CD4-positive, alpha-beta T cell treated with Interleukin-4 for 4 hours (primary cell): Measurements from ENCODE around the gene IFIT1.
"Not testable (repeated sequence)": the region's sequence is repeated elsewhere in the genome, so short reads cannot be mapped to it uniquely, and the experiment has no call there.

ENCODE experiments used
- DNase-seq: peaks from one replicate; pipeline ENCODE4 v3.0.0-alpha.2; 2020

The IFIT1 gene

GRCh38 chr10:89403043-89403442 is 10.6 kb downstream of the IFIT1 start:
- DNase-seq: no peak

- no peak for DNase-seq
These were observed 12.0 kb downstream of the IFIT1 start for GRCh38 chr10:89404104-89405047.

GRCh38 chr10:89406178-89406577 is 13.8 kb downstream of the IFIT1 start:
- DNase-seq: not testable (repeated sequence)

GRCh38 chr10:89407792-89408191 is 15.4 kb downstream of the IFIT1 start:
- DNase-seq: not testable (repeated sequence)

- not testable (repeated sequence) for DNase-seq
These were observed 16.9 kb downstream of the IFIT1 start for GRCh38 chr10:89409282-89409681.

DNA sequence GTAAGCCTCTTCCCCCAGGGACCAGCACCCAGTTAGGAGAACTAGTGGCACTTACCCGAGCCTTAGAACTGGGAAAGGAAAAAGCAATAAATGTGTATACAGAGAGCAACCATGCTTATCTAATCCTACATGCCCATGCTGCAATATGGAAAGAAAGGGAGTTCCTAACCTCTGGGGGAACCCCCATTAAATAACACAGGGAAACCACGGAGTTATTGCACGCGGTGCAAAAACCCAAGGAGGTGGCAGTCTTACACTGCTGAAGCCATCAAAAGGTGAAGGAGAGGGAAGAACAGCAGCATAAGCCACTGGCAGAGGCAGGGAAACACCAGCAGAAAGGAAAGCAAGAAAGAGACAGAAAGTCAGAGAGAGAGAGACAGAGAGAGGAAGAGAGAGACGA is 18.1 kb downstream of the IFIT1 start:
- DNase-seq: not testable (repeated sequence)

DNA sequence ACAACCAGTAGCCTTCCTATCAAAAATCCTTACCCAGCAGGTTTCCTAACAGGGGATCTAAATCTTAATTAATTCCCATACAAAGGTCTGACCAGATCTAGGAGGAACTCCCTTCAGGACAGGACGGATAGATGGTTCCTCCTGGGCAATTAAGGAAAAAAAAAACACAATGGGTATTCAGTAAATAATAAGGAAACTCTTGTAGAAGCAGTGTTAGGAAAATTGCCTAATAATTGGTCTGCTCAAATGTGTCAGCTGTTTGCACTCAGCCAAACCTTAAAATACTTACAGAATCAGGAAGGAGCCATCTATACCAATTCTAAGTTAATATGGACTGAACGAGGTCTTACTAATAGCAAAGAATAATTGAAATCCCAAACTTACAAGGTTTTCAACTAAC is 18.7 kb downstream of the IFIT1 start:
- DNase-seq: not testable (repeated sequence)

GRCh38 chr10:89412276-89412675 is 19.9 kb downstream of the IFIT1 start:
- peak; percentile 42 for DNase-seq

DNA sequence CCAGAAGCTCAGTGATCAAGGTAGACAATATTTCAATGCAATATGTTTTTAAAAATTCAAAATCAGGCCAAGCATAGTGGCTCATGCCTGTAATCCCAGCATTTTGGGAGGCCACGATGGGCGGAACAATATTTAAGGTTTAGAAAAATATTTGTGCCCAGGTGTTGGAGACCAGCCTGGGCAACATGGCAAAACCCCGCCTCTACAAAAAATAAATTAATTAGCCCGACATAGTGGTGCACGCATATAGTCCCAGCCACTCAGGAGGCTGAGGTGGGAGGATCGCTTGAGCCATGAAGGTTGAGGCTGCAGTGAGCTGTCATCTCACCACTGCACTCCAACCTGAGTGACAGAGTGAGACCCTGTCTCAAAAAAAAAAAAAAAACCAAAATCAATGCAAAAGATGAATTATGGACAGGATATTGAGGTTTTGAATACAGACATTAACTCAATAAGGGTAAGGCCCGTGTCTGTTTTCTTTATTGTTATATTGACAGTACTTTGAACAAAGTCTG is 21.0 kb downstream of the IFIT1 start:
- DNase-seq: no peak

DNA sequence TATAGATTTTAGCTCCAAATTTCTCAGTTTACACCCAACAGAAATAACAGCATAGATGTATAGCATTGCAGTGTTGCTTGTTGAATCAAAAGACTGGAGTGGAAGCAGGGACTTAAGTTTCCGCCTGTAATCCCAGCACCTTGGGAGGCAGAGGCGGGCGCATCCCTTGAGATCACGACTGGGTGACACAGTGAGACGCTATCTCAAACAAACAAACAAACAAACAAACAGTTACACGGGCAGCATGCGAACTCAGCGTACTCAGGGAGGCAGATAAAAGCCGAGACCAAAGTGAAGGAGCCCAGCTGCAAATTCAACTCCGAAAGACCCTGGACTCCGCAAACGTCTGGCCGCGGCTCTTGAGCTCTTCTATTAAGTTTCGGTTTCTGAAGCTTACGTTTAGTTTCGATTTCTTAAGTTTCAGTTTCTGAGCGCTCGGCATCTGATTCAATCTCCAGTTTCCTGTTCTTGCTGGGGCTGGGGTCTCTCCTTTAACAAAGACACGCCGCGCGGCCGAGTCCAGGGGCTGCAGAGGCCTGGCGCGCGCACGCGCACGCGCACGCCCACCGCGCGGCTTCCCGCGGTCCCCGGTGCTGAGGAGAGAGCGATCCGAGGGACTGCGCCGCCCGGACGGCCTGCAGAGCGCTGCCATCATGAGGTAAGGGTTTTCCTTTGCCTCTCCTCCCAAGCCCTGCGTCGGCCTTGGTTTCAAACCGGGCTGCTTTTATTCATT is 21.9 kb downstream of the IFIT1 start, which contains the start of gene IFIT5:
Gene IFIT5 (plus strand): TSS at position 423 of the 733 bp plus-strand sequence. CDS start 231 bp downstream, at position 654.
- DNase-seq: peak; percentile 70

DNA sequence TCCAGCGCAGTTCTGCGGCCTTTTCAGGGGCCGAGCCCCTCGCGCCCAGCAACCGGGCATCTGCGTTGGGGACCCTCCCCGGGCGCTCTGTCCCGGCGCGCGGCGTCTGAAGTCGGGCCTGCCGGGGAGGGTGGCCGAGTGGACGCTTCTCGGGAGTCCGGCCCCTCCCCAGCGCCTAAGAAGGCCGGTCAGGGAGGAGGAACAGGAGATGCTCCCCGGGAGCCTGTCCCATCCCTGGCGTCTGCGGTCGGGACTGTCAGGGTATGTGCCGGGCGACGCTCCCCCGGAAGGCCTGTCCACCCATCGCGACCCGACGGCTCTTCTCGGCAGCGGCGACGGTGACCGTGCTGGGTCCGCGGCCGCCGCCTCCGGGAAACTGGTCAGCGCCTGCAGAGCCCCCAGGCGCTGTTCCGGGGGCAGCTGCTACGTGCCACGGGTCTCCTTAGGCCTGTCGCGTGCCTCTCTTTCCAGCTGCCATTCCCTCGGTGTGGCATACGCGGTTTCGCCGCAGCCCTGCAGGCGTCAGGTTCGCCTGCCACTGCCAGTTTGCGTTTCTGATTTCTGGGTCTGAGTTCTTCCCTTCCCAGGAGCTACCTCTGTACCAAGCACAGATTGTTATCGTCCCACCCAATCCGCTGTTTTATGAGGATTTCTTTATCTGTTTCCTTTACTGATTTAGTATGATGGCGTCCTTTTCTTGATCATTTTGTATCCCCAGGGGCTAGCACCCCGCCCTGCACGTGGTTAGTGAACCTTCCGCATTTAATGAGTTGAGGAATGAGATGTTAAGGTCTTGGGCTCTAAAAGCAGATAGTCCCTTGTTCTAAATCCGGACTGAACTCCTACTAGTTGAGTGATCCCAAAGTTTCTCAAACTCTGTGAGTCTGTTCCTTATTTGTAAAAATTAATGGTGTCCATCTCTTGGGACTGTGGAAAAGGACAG is 22.7 kb downstream of the IFIT1 start:
- peak; percentile 35 for DNase-seq

- DNase-seq: no peak
These were observed 24.0 kb downstream of the IFIT1 start for GRCh38 chr10:89416465-89416864.

- peak; percentile 31 for DNase-seq
These were observed 27.1 kb downstream of the IFIT1 start for GRCh38 chr10:89419548-89419947.

GRCh38 chr10:89421018-89421476 is 28.6 kb downstream of the IFIT1 start:
- DNase-seq: no peak

DNA sequence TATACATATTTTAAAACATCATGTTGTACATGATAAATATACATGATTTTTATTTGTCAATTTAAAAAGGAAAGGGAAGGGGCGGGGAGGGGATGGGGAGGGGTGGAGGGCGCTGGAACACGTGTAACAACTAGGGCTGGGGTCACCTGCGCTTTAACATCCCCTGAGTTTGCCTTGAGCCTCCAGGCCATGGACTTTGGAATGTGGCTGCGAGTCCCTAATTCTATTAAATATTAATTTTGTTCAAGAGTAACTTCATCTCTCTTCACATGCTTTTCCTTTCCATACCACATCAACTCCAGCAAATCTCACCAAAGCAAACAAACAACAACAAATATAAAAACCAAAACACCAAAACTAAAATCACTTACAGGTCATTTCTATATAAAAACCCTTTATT is 32.6 kb downstream of the IFIT1 start:
- DNase-seq: no peak

GRCh38 chr10:89426230-89426868 is 33.9 kb downstream of the IFIT1 start:
- DNase-seq: peak; percentile 46

- no peak for DNase-seq
These were observed 35.2 kb downstream of the IFIT1 start for GRCh38 chr10:89427629-89428028.

- no peak for DNase-seq
These were observed 36.5 kb downstream of the IFIT1 start for GRCh38 chr10:89428877-89429276.

DNA sequence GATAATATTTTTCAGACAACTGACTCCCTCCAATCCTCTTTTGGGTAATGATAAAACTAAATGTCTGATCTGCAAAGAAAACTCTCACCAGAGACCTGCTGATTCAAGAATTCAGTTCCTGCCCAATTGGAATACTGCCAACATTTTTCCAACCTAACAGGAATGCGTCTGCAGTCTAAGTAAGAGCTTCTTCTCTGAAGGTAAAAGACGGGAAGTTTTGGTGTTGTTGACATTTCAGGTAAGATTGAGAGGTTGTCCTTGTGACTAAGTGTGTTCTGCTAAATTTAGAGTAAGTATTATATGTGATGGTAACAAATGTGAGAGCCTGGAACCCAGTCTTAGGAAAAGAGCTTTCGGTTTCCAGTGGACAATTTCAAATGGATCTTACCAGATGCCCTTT is 39.6 kb downstream of the IFIT1 start:
- DNase-seq: no peak

- no peak for DNase-seq
These were observed 46.1 kb downstream of the IFIT1 start for GRCh38 chr10:89438525-89438924.

DNA sequence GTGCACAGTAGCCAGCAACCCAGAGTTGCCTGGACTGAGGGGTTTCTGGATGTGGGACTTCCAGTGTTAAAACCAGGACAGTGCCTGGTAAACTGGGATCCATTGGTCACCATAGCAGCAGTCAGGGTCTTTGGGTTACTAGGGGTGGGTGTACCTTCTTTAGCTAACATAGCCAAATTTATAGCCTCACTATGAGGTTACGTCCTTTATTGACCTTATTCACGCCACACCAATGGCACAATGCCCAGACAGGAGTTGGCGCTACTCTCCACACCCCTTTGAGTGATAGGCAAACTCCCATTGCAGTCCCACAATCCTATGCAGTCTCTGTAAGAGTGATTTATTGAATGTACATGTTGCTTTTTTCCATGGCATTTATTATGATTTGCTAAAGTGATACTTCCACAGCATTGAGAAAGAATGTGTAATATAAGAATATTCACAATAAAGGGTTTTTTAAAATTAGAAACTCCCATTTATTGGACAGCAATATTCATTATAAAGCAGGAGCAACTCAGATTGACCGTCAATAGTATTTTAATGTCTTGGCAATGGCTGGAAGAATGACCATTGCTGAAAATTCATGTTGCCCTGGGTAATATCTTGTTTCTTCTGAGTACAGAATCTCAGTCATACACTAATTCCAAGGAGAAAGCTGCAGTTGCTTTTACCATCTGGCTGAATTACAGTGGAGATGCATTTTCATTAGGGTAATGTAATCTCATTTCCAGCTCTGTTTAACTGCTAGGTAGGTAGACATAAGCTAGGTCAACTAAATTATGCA is 48.0 kb downstream of the IFIT1 start:
- no peak for DNase-seq
